Measurements from ENCODE around the gene AKAP6.

The AKAP6 gene, protein sequence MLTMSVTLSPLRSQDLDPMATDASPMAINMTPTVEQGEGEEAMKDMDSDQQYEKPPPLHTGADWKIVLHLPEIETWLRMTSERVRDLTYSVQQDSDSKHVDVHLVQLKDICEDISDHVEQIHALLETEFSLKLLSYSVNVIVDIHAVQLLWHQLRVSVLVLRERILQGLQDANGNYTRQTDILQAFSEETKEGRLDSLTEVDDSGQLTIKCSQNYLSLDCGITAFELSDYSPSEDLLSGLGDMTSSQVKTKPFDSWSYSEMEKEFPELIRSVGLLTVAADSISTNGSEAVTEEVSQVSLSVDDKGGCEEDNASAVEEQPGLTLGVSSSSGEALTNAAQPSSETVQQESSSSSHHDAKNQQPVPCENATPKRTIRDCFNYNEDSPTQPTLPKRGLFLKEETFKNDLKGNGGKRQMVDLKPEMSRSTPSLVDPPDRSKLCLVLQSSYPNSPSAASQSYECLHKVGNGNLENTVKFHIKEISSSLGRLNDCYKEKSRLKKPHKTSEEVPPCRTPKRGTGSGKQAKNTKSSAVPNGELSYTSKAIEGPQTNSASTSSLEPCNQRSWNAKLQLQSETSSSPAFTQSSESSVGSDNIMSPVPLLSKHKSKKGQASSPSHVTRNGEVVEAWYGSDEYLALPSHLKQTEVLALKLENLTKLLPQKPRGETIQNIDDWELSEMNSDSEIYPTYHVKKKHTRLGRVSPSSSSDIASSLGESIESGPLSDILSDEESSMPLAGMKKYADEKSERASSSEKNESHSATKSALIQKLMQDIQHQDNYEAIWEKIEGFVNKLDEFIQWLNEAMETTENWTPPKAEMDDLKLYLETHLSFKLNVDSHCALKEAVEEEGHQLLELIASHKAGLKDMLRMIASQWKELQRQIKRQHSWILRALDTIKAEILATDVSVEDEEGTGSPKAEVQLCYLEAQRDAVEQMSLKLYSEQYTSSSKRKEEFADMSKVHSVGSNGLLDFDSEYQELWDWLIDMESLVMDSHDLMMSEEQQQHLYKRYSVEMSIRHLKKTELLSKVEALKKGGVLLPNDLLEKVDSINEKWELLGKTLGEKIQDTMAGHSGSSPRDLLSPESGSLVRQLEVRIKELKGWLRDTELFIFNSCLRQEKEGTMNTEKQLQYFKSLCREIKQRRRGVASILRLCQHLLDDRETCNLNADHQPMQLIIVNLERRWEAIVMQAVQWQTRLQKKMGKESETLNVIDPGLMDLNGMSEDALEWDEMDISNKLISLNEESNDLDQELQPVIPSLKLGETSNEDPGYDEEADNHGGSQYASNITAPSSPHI (N-terminal part only)

DNA sequence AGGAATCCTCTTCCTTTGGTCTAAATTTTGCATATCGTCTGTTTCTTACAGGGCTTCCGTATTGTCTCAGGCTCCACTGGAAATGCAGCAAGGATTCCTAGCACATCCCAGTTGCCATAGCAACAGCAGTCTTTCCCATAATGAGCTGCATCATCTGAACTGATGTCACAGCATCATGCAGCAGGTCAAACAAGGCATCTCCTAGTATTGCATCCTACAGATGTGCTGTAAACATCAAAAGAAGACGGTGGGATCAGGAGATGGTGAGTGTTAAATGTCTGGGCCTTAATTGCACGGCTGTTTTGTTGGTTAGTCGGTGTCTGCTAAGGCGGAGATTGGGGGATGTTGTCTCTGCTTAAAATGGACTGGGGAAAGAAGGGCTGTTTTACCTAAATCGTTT, at the start of gene AKAP6:
Gene AKAP6, plus strand, starts transcription at position 153 of the 400 bp plus-strand sequence. CDS start 104,196 bp downstream, outside the sequence.
- DNase-seq, result no peak

DNA sequence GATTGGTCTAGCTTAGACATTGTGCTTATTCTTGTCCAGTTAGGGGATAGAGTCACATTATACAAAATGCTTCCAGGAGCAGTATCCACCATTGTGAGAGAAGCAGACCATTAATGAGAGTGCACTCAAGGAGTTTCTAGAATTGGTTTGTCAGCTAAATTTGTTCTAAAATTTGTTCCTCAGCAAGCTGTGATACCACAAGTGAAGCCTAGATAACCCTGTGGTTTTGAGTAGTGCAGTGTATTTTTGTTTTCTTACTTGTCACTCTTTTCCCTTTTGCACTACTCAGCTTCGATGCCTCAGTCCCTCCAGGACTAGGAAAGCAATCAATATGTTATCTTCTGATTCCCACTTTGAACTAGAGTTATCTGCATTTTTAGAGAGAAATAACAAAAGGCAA, 42.5 kb upstream of the AKAP6 start:
- DNase-seq, result no peak

DNA sequence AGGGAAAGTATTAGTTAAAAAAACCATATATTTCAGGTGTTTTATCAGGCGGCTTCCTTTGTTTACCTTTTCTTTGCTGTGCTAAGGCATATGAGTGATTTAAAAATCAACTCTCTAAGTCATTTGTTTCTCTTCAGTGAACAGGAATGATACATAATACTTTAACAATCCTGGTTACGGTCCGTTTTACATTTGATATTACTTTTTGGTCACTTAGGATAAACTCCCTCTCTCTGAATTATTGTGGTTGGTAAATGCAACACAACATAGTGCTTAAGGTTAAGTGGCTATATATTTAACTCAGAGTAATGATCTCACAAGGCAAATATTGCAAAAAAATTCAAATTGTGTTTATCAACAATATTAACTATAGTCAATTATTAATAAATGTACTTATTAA, 32.7 kb upstream of the AKAP6 start:
- DNase-seq, result no peak

DNA sequence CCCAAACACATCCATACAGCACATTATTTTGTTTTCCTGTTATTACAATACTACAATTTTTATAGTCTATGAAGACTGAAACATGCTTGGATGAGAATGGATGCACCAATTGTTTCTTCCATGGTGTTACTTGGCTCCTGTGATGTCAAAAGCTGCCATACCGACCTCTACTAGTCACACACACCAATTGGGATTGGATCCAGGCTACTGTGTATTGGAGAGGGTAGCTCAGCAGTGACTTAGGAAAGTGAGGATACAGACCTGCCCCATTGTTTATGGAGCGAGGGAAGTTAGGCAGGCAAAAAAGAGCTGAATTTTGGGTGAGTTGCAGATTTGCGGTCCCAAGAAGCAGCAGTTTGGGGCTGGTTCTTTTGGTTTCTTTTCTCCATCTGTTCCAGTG, 30.8 kb upstream of the AKAP6 start:
- no peak for DNase-seq

DNA sequence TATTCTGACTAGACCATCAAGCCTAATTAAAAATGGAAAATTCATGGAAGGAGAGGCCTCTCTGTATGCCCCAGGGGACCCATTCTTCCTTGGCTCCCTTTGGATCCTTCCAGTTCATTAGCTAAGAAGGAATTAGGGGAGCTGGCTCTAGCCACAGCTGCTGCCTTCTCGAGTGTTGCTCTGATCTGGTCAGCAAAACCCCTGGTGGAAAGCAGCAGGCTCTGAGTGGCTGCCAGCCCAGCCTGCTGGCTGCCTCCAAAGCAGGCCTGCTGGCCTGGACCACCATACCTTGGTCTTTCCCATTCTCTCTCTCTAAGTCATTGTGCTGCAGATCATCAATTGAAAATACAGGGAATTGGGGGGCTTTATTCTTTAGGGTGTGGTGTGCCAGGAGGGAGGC, 29.0 kb upstream of the AKAP6 start:
- DNase-seq, result no peak

DNA sequence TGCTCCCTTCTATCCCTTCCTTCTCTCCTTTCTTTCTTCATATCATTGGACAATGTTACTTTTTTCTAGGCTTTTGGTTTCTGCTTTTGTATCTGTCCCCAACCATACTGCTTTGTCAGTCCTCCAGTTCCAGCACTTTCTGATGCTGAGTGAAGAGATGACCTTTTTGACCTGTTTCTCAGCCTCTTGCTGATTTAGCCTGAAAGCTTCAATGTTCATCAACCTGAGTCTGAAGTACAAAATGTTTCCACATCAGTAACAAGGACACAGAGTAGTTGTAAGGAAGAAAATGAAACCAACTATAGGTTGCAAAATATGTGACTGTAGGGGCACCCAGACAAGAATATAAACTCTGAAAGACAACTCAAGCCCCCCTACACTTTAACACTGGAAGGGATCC, 25.2 kb upstream of the AKAP6 start:
- no peak for DNase-seq

DNA sequence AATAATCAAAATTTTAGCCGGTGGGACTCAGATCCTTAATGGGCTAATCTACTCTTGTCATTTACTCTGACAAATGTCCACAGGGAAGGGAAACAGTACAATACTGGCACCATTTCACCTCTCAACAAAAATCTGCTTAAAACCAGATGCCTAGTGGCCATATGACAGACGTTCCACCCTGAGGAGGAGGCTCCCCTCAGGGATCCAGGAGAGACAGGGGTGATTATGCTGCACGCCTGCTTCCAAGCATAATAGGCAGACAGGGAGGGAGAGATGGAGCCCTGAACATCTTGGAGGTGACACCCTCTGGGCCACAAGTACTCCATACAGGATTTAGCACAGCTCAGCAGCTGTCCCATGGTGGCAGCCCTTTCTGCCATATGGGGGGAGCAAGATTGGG, 24.8 kb upstream of the AKAP6 start:
- no peak for DNase-seq

DNA sequence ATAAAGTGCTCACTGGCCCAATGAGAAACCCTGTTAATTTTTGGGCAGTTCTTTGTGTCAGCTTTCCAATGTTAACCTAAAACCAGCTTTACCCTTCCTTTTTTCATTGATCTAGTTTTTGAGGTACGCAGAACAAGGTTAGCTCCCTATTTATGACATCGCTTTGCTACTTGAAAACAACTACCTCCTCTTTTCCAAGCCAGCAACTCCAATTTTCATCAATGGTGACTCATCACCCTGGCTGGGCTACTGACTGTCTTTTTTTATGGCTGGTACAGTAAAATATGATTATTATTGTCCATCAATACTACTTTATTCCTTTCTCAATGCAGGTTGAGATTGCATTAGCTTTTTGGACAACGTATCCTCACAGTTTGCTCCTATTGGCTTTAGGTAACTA, 22.5 kb upstream of the AKAP6 start:
- no peak for DNase-seq

DNA sequence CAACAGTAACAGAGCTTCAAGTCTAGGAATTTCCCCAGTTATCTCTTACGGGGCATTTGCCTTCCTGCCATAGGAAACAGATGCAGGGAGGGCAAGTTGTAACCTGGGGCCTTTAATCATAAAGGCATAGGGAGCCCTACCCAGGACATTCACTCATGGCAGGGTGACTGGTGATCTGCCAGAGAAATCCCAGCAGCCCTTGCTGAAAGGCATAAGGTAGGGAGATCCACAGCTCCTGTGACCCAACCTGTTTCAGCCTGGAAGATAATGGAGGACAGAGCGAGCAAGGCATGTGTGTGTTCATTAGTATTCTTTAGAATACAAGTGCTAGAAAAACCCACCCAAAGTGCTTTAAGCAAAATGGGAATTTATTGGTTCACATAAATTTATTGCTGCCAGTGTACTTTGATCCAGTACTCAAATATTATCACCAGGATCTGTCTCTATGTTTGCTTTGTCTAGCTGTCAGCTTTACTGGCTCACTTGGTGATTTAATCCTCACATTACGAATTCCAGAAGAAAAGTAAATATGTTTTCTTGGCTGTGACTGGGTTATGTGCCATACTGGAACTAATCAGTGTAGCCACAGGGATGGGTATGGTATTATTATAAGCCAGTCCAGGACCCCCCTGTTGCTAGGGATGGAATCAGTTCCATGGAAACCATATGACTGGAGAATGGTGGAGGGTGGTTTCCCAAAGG, 21.1 kb upstream of the AKAP6 start:
- DNase-seq, result no peak

DNA sequence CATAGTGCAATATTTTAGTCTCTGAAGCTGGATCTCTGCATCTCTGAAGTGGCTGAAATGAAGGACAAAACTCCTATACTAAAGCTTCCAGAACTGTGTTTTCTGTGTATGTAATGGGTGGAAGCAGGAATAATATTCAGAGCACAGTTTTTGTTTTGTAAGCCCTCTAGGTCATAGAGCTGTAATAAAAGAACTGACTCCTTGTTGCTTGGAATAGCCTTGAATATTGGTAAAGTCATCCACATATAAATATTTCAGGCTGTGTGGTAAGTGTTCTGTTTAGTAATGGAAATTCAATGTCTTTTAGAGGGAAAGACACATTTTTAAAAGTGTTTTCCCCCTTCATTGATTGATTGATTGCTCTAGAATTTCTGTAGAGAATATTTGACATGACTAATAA, 18.2 kb upstream of the AKAP6 start:
- no peak for DNase-seq

DNA sequence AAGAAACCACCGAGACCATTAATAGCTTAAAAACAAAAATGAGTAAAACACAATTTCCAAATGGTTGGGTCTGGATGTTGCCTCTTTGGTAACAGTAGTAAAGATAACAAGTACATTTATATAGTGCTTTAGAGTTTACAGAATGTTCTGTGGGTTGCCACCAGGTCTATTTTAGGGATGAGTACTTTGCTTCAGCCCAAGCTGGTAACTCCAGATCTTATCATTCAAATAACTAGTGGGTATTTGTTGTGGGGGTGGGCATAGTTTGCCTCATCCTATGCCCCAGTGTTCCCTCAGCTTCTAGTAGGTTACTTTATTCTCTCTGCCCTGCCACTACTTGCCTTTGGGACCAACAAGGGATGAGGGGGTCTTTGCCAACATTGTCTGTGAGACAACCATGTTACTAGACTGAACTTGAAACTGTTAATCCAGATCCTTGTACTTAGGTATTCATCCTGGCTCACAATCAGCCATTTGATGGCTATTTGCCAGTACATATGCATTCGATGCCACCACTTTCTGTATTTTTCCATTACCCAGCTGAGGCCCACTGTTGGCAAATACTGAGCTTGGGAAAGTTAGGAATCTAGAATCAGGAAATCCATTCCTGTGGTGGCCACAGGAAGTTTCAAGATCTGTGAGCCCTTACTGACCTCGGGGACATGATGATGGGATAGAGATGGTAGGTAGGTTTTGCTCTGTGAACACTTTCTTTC, 17.6 kb upstream of the AKAP6 start:
- no peak for DNase-seq

DNA sequence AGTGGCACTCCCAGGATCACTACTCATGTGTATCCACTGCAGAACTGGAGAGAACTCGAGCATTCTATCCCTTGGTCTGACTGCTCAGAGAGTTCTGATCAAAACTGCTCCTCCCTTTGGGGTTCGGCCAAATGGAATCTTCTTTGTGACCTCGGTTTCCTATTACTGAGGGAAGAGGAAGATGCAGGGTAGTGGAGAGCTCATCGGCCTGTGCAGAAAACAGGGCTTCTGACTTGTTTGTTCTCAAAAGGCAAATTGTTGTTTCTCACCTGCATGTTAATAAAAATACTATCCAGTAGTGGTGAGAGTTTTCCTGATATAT, 17.1 kb upstream of the AKAP6 start:
- no peak for DNase-seq

DNA sequence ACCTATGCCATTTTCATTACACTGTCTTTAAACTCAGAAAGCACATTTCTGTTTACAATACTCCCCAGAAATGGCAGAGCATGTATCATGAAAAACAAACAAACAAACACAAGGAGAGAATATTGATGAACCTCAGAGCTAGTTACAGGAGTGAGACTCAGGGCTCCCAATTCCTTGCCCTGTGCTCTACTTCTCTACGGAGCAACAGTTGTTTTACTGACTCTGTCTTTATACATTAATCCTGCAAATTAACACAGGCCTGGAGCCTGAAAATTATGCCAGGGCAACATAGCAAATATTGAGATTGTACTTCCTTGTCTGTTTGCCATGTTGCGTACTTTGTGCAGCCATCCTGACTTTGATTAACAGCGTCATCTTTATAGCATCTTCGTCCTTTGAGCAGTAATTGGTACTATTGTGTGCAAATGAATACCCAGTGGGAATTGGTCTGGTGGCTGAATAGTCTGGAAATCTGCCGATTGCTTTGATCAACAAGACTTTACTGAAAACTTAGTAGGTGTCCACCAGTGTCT, 15.2 kb upstream of the AKAP6 start:
- DNase-seq, result no peak

DNA sequence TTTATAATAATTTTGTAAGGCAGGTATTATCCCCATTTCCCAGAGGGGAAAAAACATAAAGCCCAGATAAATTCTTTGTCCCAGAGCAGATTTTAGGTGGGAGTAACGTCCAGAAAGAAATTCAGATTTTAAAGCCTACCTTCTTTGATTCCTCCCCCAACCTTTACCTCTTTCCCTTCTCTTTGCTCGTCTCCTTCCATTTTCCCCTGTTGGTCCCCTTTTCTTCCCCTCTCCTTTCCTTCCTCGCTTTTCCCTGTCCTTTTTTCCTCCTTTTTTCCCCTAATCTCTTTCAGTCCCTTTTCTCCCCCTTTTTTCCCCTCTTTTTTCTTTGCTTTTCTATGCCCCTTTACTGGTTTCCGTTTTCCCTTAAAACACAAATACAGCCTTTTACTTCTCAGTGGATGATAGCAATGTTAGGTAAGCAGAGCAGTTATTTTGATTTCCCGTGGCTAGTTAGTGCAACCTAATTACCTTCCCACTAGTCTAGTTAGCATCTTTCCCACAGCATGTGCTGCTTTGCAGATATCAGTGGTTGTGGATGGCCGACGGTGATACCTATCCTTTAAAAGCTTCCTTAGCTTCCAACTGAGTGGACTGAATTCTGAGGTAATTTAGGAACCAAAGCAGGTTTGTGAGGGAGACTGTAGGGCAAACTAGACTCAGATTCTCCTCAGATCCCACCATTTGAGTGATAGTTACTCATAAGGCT, 10.9 kb upstream of the AKAP6 start:
- no peak for DNase-seq

DNA sequence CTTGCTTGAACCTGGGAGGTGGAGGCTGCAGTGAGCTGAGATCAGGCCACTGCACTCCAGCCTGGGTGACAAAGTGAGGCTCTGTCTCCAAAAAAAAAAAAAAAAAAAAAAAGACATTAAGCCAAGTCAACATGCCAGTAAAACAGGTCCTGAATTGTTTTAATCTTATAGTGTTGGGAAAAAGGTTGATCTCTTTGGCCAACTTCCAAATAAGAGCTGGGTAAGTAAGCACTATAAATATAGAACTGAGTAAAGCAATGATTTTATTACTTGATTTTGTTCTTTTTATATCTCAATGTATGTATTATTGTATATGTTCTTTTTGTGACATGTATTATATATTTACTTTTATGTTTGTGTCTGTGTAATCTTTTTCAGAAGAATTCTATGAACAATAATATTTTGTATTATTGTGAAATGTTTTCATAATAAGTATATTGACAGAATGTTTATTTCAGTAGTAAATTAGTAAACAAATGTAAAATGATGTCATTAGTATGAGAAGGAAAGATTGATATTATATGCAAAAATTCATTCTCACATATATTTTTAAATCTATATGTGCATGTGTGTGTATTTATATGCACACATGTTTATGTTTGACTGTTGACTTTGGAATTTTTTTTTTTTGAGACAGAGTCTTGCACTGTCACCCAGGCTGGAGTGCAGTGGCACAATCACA, 9.6 kb upstream of the AKAP6 start:
- no peak for DNase-seq

DNA sequence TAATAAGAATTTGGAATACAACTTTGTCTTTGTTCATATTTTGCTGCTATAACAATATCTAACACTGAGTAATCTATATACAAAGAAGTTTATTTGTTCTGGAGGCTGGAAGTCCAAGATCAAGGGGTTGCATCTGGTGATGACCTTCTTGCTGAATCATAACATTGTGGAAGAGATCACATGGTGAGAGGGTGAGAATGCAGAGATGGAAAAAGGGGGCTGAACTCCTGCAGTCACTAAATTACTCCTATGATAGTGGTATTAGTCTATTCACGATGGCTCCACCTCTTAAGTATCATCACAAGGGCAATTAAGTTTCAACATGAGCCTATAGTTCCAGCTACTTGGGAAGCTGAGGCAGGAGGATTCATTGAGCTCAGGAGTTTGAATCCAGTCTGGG, 4.5 kb upstream of the AKAP6 start:
- DNase-seq, result no peak

DNA sequence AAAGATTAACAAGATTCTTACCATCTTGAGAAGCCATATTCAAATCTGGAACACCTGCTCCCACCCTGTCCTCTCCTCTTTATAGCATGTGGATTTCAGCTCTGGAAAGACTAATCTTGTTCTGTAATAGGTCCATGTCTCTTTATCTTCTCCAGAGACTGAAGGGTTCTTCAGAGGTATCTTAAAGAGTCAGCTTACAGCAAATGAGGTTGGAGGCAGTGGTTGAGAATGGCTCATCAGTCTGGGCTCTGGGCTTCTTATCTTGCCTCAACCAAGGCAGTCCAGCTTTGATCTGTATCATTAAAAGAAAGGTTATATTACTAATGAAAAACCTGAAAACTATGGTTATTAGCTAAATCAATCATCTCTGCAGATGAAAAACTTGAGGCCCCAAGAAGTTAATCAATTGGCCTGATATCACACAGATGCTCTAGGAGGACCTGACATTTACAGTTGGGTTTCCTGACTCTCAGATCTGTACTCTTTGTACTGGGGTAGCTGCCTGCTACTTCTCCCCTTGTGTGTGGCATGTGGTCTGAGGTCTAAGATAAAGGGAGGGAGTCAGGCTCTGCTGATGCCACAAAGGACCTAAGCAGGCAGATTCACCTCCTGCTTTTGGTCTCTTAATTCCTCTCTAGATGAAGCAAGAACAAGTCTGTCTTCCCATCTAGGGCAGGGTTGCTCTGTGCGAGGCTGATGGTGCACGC, 1.7 kb upstream of the AKAP6 start:
- no peak for DNase-seq

DNA sequence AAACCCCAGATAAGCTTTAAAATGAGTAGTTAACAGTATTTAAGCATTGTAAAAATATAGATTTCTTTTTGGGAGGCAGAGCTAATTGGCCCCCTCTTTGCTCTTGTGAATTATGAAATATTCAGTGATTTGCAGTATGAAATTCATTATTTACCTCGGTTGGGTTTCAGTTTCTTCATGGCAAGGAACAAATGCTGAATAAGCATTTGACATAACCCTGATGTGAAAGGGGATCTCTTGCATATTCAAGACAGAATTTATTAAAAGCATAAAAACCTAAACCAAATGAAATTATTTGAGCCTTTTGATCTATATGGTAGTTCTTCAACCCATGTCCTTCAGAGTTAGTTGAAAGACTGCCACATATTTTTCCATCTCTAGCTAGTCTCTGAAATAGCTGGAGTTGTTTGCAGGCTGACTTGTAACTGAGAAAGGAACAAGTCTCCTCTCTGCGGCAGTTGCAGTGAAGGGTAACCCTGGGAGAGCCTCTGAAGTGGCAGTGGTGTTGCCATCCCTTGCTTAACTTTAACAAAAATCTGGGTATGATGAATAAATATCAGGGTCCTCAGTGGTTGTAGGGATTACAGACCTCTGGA, 690 bp downstream of the AKAP6 start:
- DNase-seq, result no peak

DNA sequence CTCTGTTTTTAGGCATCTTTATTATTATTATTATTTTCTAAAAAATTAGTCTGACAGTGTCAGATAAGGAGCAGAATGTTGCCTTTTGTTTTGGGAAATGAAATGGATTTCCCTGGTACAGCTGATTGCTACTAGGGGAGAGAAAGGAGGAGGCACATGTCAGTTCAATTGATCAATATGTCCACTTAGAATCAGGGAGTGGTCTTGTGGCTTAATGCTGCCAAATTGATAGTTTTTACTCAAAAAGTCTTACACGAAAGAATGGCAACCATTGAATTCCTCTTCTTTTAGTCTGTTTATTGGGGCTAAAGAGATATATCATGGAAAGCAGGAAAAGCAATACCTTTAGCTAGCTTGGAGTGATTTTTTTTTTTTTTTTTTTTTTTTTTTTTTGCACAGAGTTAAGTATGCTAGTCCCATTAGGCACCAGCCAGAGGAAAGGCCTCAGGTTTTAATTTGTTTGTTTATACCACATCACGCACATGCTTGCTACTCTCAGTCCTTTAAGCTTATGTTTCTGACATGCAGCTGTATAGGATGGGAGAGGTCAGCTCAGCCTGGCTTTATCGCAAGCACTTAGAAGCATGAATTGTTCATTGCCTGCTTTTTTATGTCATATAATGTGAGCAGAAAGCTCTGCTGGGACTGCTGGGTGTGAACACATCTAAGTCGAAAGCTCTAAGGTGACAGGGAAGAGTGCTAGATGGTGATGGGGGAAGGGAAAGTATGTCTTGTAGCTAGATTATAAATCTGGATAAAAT, 1.4 kb downstream of the AKAP6 start:
- DNase-seq, result no peak
